DOHH2 (cell line): ENCODE data around the gene PAK1.

Source experiments
- H3F3A ChIP-seq: fragments of 200-600 bp; sonication (generic), shearing (Covaris generic); 2 replicates; pipeline ENCODE4 v1.6.0; 2016; ENCODE audit warnings: antibody characterized with exemption, mild to moderate bottlenecking; ENCODE audit not compliant: control insufficient read depth, insufficient read depth
- H3K27ac ChIP-seq: fragments of 200-600 bp; sonication (generic); 2 replicates; pipeline ENCODE4 v1.5.1; 2014; ENCODE audit warnings: low read depth, mild to moderate bottlenecking, low read length, moderate library complexity
- H3K27me3 ChIP-seq: fragments of 200-600 bp; sonication (generic); 2 replicates; pipeline ENCODE4 v1.6.1; 2014; ENCODE audit warnings: mild to moderate bottlenecking, low read length, mixed read lengths; ENCODE audit not compliant: control insufficient read depth
- H3K36me3 ChIP-seq: fragments of 200-600 bp; sonication (generic); 2 replicates; pipeline ENCODE4 v1.6.1; 2014; ENCODE audit warnings: mild to moderate bottlenecking, low read length, moderate library complexity, mixed read lengths; ENCODE audit not compliant: control insufficient read depth
- H3K4me1 ChIP-seq: fragments of 200-600 bp; sonication (generic); 2 replicates; pipeline ENCODE4 v1.6.1; 2014; ENCODE audit warnings: mild to moderate bottlenecking, low read length, mixed read lengths; ENCODE audit not compliant: control insufficient read depth
- H3K4me2 ChIP-seq: fragments of 200-600 bp; sonication (generic); 2 replicates; pipeline ENCODE4 v1.6.0; 2014; ENCODE audit warnings: mild to moderate bottlenecking, low read length, moderate library complexity
- H3K4me3 ChIP-seq: fragments of 200-600 bp; sonication (generic); 2 replicates; pipeline ENCODE4 v1.5.1; 2014; ENCODE audit warnings: mild to moderate bottlenecking, low read length, mixed read lengths
- H3K79me2 ChIP-seq: fragments of 200-600 bp; sonication (generic); 2 replicates; pipeline ENCODE4 v1.6.1; 2014; ENCODE audit warnings: mild to moderate bottlenecking, low read length, mixed read lengths; ENCODE audit not compliant: control insufficient read depth
- H3K9me2 ChIP-seq: fragments of 200-600 bp; sonication (generic); replicated peaks from 2 replicates; pipeline ENCODE4 v1.6.1; 2014; ENCODE audit warnings: mild to moderate bottlenecking, low read length, mixed read lengths; ENCODE audit not compliant: control insufficient read depth
- H3K9me3 ChIP-seq: fragments of 200-600 bp; sonication (generic); 2 replicates; pipeline ENCODE4 v1.6.1; 2014; ENCODE audit warnings: antibody characterized with exemption, low read length, mixed read lengths; ENCODE audit not compliant: control insufficient read depth, insufficient read depth
- H4K20me1 ChIP-seq: fragments of 200-600 bp; sonication (generic); 2 replicates; pipeline ENCODE4 v1.6.0; 2014; ENCODE audit warnings: low read depth, mild to moderate bottlenecking, antibody characterized with exemption, low read length, moderate library complexity; ENCODE audit not compliant: control insufficient read depth, insufficient read depth
- EZH2phosphoT487 ChIP-seq: fragments of 200-600 bp; sonication (generic); IDR thresholded peaks from 2 replicates; pipeline ENCODE4 v1.6.1; 2017; ENCODE audit warnings: borderline replicate concordance, mild to moderate bottlenecking, antibody characterized with exemption, low read length, moderate library complexity, mixed read lengths
- TF ChIP-seq, protein P1 (sequence below): fragments of 200-600 bp; sonication (generic); IDR thresholded peaks from one replicate; pipeline ENCODE4 v1.5.1; 2014; ENCODE audit warnings: antibody characterized with exemption, mild to moderate bottlenecking, low read depth, low read length; ENCODE audit not compliant: poor library complexity, severe bottlenecking

Gene PAK1

DNA sequence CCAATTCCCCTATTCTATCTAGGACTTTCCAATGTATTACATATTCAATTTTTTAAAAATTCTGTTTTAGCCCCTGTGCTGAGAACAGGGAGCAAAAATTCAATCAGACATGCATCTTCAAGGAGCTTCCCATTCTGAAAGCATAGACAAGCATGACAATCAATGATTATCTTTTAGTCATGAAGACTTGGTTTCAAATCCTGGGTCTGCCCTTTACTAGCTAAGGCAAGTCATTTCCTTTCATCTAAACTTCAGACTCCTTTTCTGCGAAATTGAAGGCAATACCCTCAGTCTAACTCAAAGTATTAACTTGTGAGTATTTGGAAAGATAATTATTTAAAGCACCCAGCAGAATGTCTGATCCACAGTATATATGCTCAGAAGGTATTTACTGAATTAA lies 24.1 kb downstream of the PAK1 start:
- Histone ChIP-seq H3K27me3 (peaks cover 9% of the 10 kb centered on the region), H3K4me2 (no peak overlapping the region), H3K4me3 (no peak overlapping the region), H3K36me3 (no peaks in the 10 kb centered on the region), H3K4me1 (no peaks in the 10 kb centered on the region), H3K27ac (no peak overlapping the region), H3F3A (no peaks in the 10 kb centered on the region), H3K9me2 (no peaks in the 10 kb centered on the region), H4K20me1 (no peaks in the 10 kb centered on the region), H3K79me2 (no peaks in the 10 kb centered on the region), H3K9me3 (no peaks in the 10 kb centered on the region)
- no peak for TF ChIP-seq EZH2phosphoT487

DNA sequence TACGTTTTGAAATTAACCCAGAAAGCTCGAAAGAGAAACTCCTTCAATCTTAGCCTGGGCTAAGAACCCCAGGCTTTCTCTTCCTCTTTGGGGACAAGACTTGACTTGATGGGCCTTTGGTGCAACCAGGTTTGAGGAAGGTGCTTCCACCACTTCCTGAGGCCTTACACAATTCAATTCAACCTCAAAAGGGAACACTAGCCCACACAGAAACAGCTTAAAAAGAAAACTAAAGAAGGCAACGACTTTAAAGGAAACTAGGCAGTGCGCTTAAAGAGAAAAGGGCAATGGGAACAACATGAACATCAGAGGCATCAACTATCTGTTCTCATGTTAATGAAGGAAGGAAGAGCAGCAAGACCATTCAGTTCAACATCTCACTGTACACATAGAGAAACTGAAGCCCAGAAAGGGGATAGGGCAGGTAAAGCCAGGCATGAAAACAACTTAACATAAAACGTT lies 24.8 kb downstream of the PAK1 start:
- Histone ChIP-seq H3K4me3 (no peak overlapping the region), H3K4me1 (no peaks in the 10 kb centered on the region)

DNA sequence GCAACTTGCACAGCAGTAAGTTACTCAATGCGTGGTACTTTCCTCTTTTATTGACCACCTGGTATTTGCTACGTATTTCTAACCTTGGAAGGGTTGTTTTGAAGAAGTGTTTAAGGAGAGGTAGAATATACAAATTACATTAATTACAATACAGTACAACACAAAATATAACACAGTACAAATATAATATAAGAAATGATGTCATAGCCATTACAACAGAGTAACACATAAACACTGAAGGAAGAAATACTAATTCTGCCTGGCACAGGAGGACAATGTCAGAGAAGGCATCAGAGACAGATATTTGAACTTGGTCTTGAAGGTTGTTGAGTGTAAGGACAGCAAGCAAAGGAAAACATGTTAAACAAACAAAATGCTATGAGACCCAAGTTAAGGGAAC lies 25.6 kb downstream of the PAK1 start:
- Histone ChIP-seq H3K27ac (no peak overlapping the region), H3K27me3 (peaks cover 6% of the 10 kb centered on the region; the same call in 1 of the 2 replicates), H3K4me2 (no peak overlapping the region), H3K79me2 (no peaks in the 10 kb centered on the region), H3K9me3 (no peaks in the 10 kb centered on the region), H3K9me2 (no peaks in the 10 kb centered on the region), H3K4me1 (no peaks in the 10 kb centered on the region), H3F3A (no peaks in the 10 kb centered on the region), H3K4me3 (no peak overlapping the region), H3K36me3 (no peaks in the 10 kb centered on the region), H4K20me1 (no peaks in the 10 kb centered on the region)
- no peak for TF ChIP-seq EZH2phosphoT487
- TF ChIP-seq, protein P1, sequence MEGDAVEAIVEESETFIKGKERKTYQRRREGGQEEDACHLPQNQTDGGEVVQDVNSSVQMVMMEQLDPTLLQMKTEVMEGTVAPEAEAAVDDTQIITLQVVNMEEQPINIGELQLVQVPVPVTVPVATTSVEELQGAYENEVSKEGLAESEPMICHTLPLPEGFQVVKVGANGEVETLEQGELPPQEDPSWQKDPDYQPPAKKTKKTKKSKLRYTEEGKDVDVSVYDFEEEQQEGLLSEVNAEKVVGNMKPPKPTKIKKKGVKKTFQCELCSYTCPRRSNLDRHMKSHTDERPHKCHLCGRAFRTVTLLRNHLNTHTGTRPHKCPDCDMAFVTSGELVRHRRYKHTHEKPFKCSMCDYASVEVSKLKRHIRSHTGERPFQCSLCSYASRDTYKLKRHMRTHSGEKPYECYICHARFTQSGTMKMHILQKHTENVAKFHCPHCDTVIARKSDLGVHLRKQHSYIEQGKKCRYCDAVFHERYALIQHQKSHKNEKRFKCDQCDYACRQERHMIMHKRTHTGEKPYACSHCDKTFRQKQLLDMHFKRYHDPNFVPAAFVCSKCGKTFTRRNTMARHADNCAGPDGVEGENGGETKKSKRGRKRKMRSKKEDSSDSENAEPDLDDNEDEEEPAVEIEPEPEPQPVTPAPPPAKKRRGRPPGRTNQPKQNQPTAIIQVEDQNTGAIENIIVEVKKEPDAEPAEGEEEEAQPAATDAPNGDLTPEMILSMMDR, result no peak

More for the DNA sequence above, 24.8 kb downstream of the PAK1 start:
- no peaks in the 10 kb centered on the region for H3K9me2 ChIP-seq
- H3K27ac ChIP-seq, result no peak overlapping the region
- no peaks in the 10 kb centered on the region for H3K9me3 ChIP-seq
- H4K20me1 ChIP-seq, result no peaks in the 10 kb centered on the region
- H3F3A ChIP-seq, result no peaks in the 10 kb centered on the region
- no peak overlapping the region for H3K4me2 ChIP-seq
- TF ChIP-seq, protein P1, result no peak
- TF ChIP-seq EZH2phosphoT487, result no peak
- H3K36me3 ChIP-seq, result no peaks in the 10 kb centered on the region
- H3K79me2 ChIP-seq, result no peaks in the 10 kb centered on the region
- H3K27me3 ChIP-seq, result peaks cover 6% of the 10 kb centered on the region; the same call in 1 of the 2 replicates

DNA sequence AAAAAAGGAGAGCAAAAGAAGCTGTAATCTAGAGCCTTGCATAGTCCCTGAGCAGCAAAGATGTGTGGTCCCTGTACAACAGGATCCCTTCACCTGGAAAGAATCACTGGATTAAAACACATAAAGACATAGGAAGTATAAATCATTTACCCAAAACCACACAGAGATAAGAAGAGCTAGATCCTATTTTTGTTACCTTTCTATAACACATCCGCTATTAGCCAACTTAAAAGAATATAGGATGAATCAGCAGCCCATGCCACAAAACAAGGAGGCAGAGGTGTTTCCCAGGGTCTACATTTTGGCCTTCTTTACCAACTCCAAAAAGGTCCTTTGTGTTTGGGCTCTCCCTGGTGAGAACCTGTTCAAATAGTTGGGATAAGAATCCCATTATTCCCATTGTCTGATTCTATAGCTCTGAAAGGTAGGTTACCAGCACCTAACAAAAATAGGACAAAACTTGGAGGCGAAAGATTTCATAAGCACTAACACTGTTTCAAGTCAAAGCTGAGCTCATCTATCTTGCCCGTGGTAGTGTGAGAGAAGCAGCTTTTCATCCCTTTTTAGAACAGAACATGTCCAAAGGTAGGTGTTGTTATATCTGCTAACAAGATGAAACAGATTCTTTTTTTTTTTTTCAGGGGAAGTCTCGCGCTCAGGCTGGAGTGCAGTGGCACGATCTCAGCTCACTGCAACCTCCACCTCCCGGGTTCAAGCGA lies 26.8 kb downstream of the PAK1 start:
- H3K4me1 ChIP-seq, result no peaks in the 10 kb centered on the region

More for the DNA sequence above, 26.8 kb downstream of the PAK1 start:
- no peaks in the 10 kb centered on the region for H3K36me3 ChIP-seq
- no peak overlapping the region for H3K27ac ChIP-seq
- no peaks in the 10 kb centered on the region for H3K9me2 ChIP-seq
- no peak overlapping the region for H3K4me3 ChIP-seq
- no peak overlapping the region for H3K4me2 ChIP-seq
- no peaks in the 10 kb centered on the region for H3F3A ChIP-seq
- no peaks in the 10 kb centered on the region for H4K20me1 ChIP-seq
- TF ChIP-seq EZH2phosphoT487, result no peak
- TF ChIP-seq, protein P1, result no peak
- no peaks in the 10 kb centered on the region for H3K79me2 ChIP-seq
- H3K9me3 ChIP-seq, result no peaks in the 10 kb centered on the region
- H3K27me3 ChIP-seq, result peaks cover 6% of the 10 kb centered on the region; the same call in 1 of the 2 replicates
